HepG2 (cell line): ENCODE data around the gene ZC3H8. TPM values are rescaled to one million over a fixed set of nuclear protein-coding genes. Genes with fewer than 3 reads are reported as not detected.

ENCODE experiments used
- ARID5B ChIP-seq: IDR thresholded peaks from 2 replicates; pipeline ENCODE4 v1.4.0; 2020; ENCODE audit warnings: mild to moderate bottlenecking, missing genetic modification reagents
- ATF7-NPFF ChIP-seq: sonication (generic); formaldehyde crosslinking; IDR thresholded peaks from 2 replicates; pipeline ENCODE4 v1.8.1; 2023; ENCODE audit warnings: mild to moderate bottlenecking, low read depth, missing genetic modification reagents, moderate library complexity
- ESRRA ChIP-seq: sonication (generic); formaldehyde crosslinking; IDR thresholded peaks from 2 replicates; pipeline ENCODE4 v1.5.1; 2020; ENCODE audit warnings: mild to moderate bottlenecking, low read depth, missing genetic modification reagents
- FOXA3 ChIP-seq: IDR thresholded peaks from 2 replicates; pipeline ENCODE4 v1.6.1; 2016; ENCODE audit warnings: missing genetic modification reagents, missing compliant biosample characterization
- MEIS1 ChIP-seq: sonication (generic); formaldehyde crosslinking; IDR thresholded peaks from 2 replicates; pipeline ENCODE4 v1.9.0; 2021; ENCODE audit warnings: mild to moderate bottlenecking, missing genetic modification reagents, moderate library complexity, borderline replicate concordance
- MXI1 ChIP-seq: IDR thresholded peaks from 3 replicates; pipeline ENCODE4 v1.6.1; 2012; ENCODE audit warnings: low read depth, low read length, inconsistent platforms, borderline replicate concordance
- NFE2 ChIP-seq: sonication (generic); formaldehyde crosslinking; IDR thresholded peaks from 2 replicates; pipeline ENCODE4 v1.4.0; 2020; ENCODE audit warnings: missing genetic modification reagents
- ZBTB40 ChIP-seq, 2 experiments: fragments of 450-650 bp in 1 of 2; sonication (generic) in 1 of 2; formaldehyde crosslinking in 1 of 2; IDR thresholded peaks; 2 replicates each; pipeline versions ENCODE4 v1.6.1 to v1.8.0; 2016 to 2022; ENCODE audit warnings: antibody characterized with exemption in 1 of 2, mild to moderate bottlenecking in 1 of 2, missing genetic modification reagents in 1 of 2
- ZFP90 ChIP-seq: sonication (generic); formaldehyde crosslinking; IDR thresholded peaks from 2 replicates; pipeline ENCODE4 v1.8.0; 2022; ENCODE audit warnings: missing genetic modification reagents, mild to moderate bottlenecking, inconsistent platforms, borderline replicate concordance
- ZNF143 ChIP-seq: sonication (generic); formaldehyde crosslinking; IDR thresholded peaks from 2 replicates; pipeline ENCODE4 v1.4.0; 2020; ENCODE audit warnings: missing genetic modification reagents
- ZNF530 ChIP-seq: sonication (generic); formaldehyde crosslinking; IDR thresholded peaks from 2 replicates; pipeline ENCODE4 v1.5.0; 2020; ENCODE audit warnings: low read depth, mild to moderate bottlenecking, missing genetic modification reagents
- ZNF558 ChIP-seq: sonication (generic); formaldehyde crosslinking; IDR thresholded peaks from 2 replicates; pipeline ENCODE4 v1.9.0; 2022; ENCODE audit warnings: mild to moderate bottlenecking, missing genetic modification reagents, borderline replicate concordance
- ZNF572 ChIP-seq: sonication (generic); formaldehyde crosslinking; IDR thresholded peaks from 2 replicates; pipeline ENCODE4 v1.5.1; 2020; ENCODE audit warnings: mild to moderate bottlenecking, missing genetic modification reagents
- polyA plus RNA-seq, 8 experiments: library from polyadenylated mRNA; depleted of rRNA in 3 of 8; stranded (reverse) in 7 of 8; unstranded in 1 of 8; fragments of >200 nt; fragmentation: Illumina TruSeq in 4 of 8; extraction: Trizol in 4 of 8; gene quantifications; 2 replicates each; pipeline versions ENCODE4 v1.2.1 to v1.2.3, GENCODE V29; 2011 to 2016; ENCODE audit warnings: low read depth in 4 of 8, missing spikeins in 1 of 8, mixed read lengths in 1 of 8; ENCODE audit not compliant: insufficient read depth in 1 of 8
- total RNA-seq, 5 experiments: library from RNA; depleted of rRNA; stranded (reverse); fragments of >200 nt; fragmentation: Illumina TruSeq; extraction: Trizol; gene quantifications; 2 replicates each; pipeline ENCODE4 v1.2.3, GENCODE V29; 2016; ENCODE audit warnings: low read depth in 1 of 5

ZC3H8 gene
- total and polyA plus RNA-seq, 2 of the 13 experiments (the other 11 are each of a cell fraction or from before 2014, with no cell fraction given): 4.5 to 17.0 TPM

GRCh38 chr2:112254466-112255240, at the start of gene ZC3H8 (continued):
- TF ChIP-seq ZBTB40 (IDR thresholded peaks at IDR 0.05): no peak
- TF ChIP-seq ZBTB40 (CRISPR knock-in tag; IDR thresholded peaks at IDR 0.05): peak; percentile 90
- TF ChIP-seq ZNF530: no peak
- TF ChIP-seq ARID5B (CRISPR knock-in tag): peak; percentile 28; the same call in 1 of the 2 replicates
- peak; percentile 94 for TF ChIP-seq ZFP90 (CRISPR knock-in tag)
- TF ChIP-seq ZNF572: peak; percentile 96
- TF ChIP-seq ATF7-NPFF (CRISPR knock-in tag): peak; percentile 77; the same call in 1 of the 2 replicates
- TF ChIP-seq ZNF143 (CRISPR knock-in tag): peak; percentile 42; the same call in 1 of the 2 replicates
- TF ChIP-seq NFE2 (CRISPR knock-in tag): no peak
- peak; percentile 95 for TF ChIP-seq MEIS1 (CRISPR knock-in tag)
- peak; percentile 97 for TF ChIP-seq ZNF558 (CRISPR knock-in tag)
- TF ChIP-seq FOXA3 (CRISPR knock-in tag): 0 out of 2 replicates have a peak, but pooled peaks have one; percentile 14
- TF ChIP-seq MXI1: peak; percentile 55; the same call in 1 of the 3 replicates
- TF ChIP-seq ESRRA: peak; percentile 85
